HEK293 (cell line): Measurements from ENCODE around the gene ZNF221.

Experiments used
- CTCF ChIA-PET: fragments of 350-600 bp; formaldehyde crosslinking; extraction: SDS; loops from one replicate; lab custom pipeline; 2021; ENCODE audit warnings: antibody characterized with exemption; lab: Yijun Ruan, JAX
- POLR2A ChIA-PET: fragments of 300-600 bp; formaldehyde crosslinking; extraction: SDS; loops from one replicate; lab custom pipeline; 2020; ENCODE audit warnings: antibody characterized with exemption, inconsistent platforms; lab: Yijun Ruan, JAX
- H3K27ac ChIP-seq: fragments of 200-500 bp; sonication (Bioruptor generic); 2 replicates; pipeline ENCODE4 v1.5.1; 2014; ENCODE audit warnings: low read depth, low read length, control low read depth, inconsistent platforms; ENCODE audit errors: extremely low read depth
- H3K36me3 ChIP-seq, 2 experiments: fragments of 200-500 bp in 1 of 2; sonication (Bioruptor generic) in 1 of 2; 1 replicate in 1 of 2; 2 replicates in 1 of 2; pipeline ENCODE4 v1.5.1; 2014 to 2017; ENCODE audit warnings: inconsistent platforms in 2 of 2, low read length in 2 of 2; ENCODE audit not compliant: control insufficient read depth in 2 of 2, insufficient read depth in 1 of 2
- H3K4me1 ChIP-seq: fragments of 200-500 bp; sonication (Bioruptor generic); 2 replicates; pipeline ENCODE4 v1.5.1; 2014; ENCODE audit warnings: mild to moderate bottlenecking, low read length, inconsistent platforms; ENCODE audit not compliant: control insufficient read depth, insufficient read depth
- H3K4me3 ChIP-seq: 2 replicates; pipeline ENCODE4 v1.5.1; 2011; ENCODE audit warnings: low read depth, mild to moderate bottlenecking, control low read depth, low read length, moderate library complexity
- H3K9me3 ChIP-seq: fragments of 200-500 bp; sonication (Bioruptor generic); 2 replicates; pipeline ENCODE4 v1.5.1; 2014; ENCODE audit warnings: low read depth, low read length, inconsistent platforms; ENCODE audit not compliant: control insufficient read depth, insufficient read depth
- ATF2 ChIP-seq: fragments of 450-650 bp; formaldehyde crosslinking; IDR thresholded peaks from 2 replicates; pipeline ENCODE4 v1.5.1; 2016; ENCODE audit warnings: missing biosample characterization, missing genetic modification characterization, low read depth
- GLI4 ChIP-seq: fragments of 450-650 bp; formaldehyde crosslinking; IDR thresholded peaks from 2 replicates; pipeline ENCODE4 v1.5.1; 2016; ENCODE audit warnings: missing biosample characterization, missing genetic modification characterization
- IKZF3 ChIP-seq: fragments of 450-650 bp; IDR thresholded peaks from 2 replicates; pipeline ENCODE4 v1.5.0; 2018; ENCODE audit warnings: missing biosample characterization, mild to moderate bottlenecking, missing genetic modification characterization, moderate library complexity
- INSM2 ChIP-seq: fragments of 450-650 bp; formaldehyde crosslinking; IDR thresholded peaks from 2 replicates; pipeline ENCODE4 v1.5.1; 2016; ENCODE audit warnings: missing biosample characterization, missing genetic modification characterization
- RBAK ChIP-seq: fragments of 450-650 bp; formaldehyde crosslinking; IDR thresholded peaks from 2 replicates; pipeline ENCODE4 v1.5.1; 2016; ENCODE audit warnings: missing biosample characterization, missing genetic modification characterization
- SCRT1 ChIP-seq: fragments of 450-650 bp; formaldehyde crosslinking; IDR thresholded peaks from 2 replicates; pipeline ENCODE4 v1.5.1; 2016; ENCODE audit warnings: missing biosample characterization, missing genetic modification characterization, borderline replicate concordance
- ZNF10 ChIP-seq: fragments of 450-650 bp; formaldehyde crosslinking; IDR thresholded peaks from 2 replicates; pipeline ENCODE4 v1.5.1; 2017; ENCODE audit warnings: missing biosample characterization, missing genetic modification characterization
- ZNF121 ChIP-seq: fragments of 450-650 bp; formaldehyde crosslinking; IDR thresholded peaks from 2 replicates; pipeline ENCODE4 v1.5.1; 2016; ENCODE audit warnings: missing biosample characterization, missing genetic modification characterization
- ZNF132 ChIP-seq: fragments of 450-650 bp; formaldehyde crosslinking; IDR thresholded peaks from 2 replicates; pipeline ENCODE4 v1.5.1; 2017; ENCODE audit warnings: missing biosample characterization, missing genetic modification characterization, borderline replicate concordance
- ZNF157 ChIP-seq: fragments of 450-650 bp; formaldehyde crosslinking; IDR thresholded peaks from 2 replicates; pipeline ENCODE4 v1.5.1; 2016; ENCODE audit warnings: missing biosample characterization, missing genetic modification characterization
- ZNF16 ChIP-seq: fragments of 450-650 bp; formaldehyde crosslinking; IDR thresholded peaks from 2 replicates; pipeline ENCODE4 v1.5.1; 2016; ENCODE audit warnings: low read depth, missing biosample characterization, missing genetic modification characterization
- ZNF175 ChIP-seq: fragments of 450-650 bp; formaldehyde crosslinking; IDR thresholded peaks from 2 replicates; pipeline ENCODE4 v1.5.1; 2016; ENCODE audit warnings: missing biosample characterization, missing genetic modification characterization
- ZNF202 ChIP-seq: fragments of 450-650 bp; formaldehyde crosslinking; IDR thresholded peaks from 2 replicates; pipeline ENCODE4 v1.5.1; 2016; ENCODE audit warnings: missing biosample characterization, missing genetic modification characterization, borderline replicate concordance
- ZNF221 ChIP-seq: fragments of 450-650 bp; formaldehyde crosslinking; IDR thresholded peaks from 2 replicates; pipeline ENCODE4 v1.5.1; 2017; ENCODE audit warnings: missing biosample characterization, missing genetic modification characterization, borderline replicate concordance
- ZNF280D ChIP-seq: fragments of 450-650 bp; formaldehyde crosslinking; IDR thresholded peaks from 2 replicates; pipeline ENCODE4 v1.5.1; 2016; ENCODE audit warnings: missing biosample characterization, missing genetic modification characterization
- ZNF366 ChIP-seq: fragments of 450-650 bp; formaldehyde crosslinking; conservative IDR thresholded peaks from 2 replicates; pipeline ENCODE4 v1.5.1; 2016; ENCODE audit warnings: missing biosample characterization, missing genetic modification characterization
- ZNF433 ChIP-seq: fragments of 450-650 bp; formaldehyde crosslinking; IDR thresholded peaks from 2 replicates; pipeline ENCODE4 v1.5.1; 2016; ENCODE audit warnings: missing biosample characterization, missing genetic modification characterization, low read depth
- ZNF449 ChIP-seq: fragments of 450-650 bp; formaldehyde crosslinking; IDR thresholded peaks from 2 replicates; pipeline ENCODE4 v1.5.1; 2017; ENCODE audit warnings: missing biosample characterization, mild to moderate bottlenecking, missing genetic modification characterization, moderate library complexity
- ZNF664 ChIP-seq: fragments of 450-650 bp; formaldehyde crosslinking; IDR thresholded peaks from 2 replicates; pipeline ENCODE4 v1.5.1; 2016; ENCODE audit warnings: missing biosample characterization, missing genetic modification characterization
- ZNF704 ChIP-seq: fragments of 450-650 bp; formaldehyde crosslinking; IDR thresholded peaks from 2 replicates; pipeline ENCODE4 v1.5.1; 2016; ENCODE audit warnings: missing biosample characterization, missing genetic modification characterization
- ZXDB ChIP-seq: fragments of 450-650 bp; formaldehyde crosslinking; IDR thresholded peaks from 2 replicates; pipeline ENCODE4 v1.5.1; 2016; ENCODE audit warnings: missing biosample characterization, missing genetic modification characterization

ZNF221 gene

GRCh38 chr19:43923875-43924274 is 27.2 kb upstream of the ZNF221 start (continued):
- TF ChIP-seq ZNF704 (no peak), ZNF366 (tag by site-specific recombination) (no peak), ZNF157 (tag by site-specific recombination) (no peak), SCRT1 (tag by site-specific recombination) (no peak)

GRCh38 chr19:43928820-43929219 is 22.2 kb upstream of the ZNF221 start:
- Histone ChIP-seq H3K4me3 (no peak overlapping the region), H3K9me3 (peaks cover 10% of the 10 kb centered on the region), H3K36me3 (peaks cover 94 to 100% of the 10 kb centered on the region in 2 experiments), H3K27ac (no peak overlapping the region), H3K4me1 (peaks cover 6% of the 10 kb centered on the region)
- ChIA-PET CTCF (interaction anchor here (0.7 kb wide), 1 partner anchor 12 kb away, joined by 3 read pairs; no protein-coding TSS in a partner anchor), POLR2A (no interaction called here)
- TF ChIP-seq ZXDB (no peak), ZNF280D (tag by site-specific recombination) (0 out of 2 replicates have a peak, but pooled peaks have one; percentile 47), ZNF664 (tag by site-specific recombination) (0 out of 2 replicates have a peak, but pooled peaks have one; percentile 14), ZNF121 (tag by site-specific recombination) (no peak), ATF2 (no peak)

- Histone ChIP-seq H3K27ac (peak overlapping the region; percentile 78), H3K9me3 (peaks cover 5% of the 10 kb centered on the region), H3K4me3 (peak overlapping the region; percentile 74), H3K36me3 (peaks cover 44 to 46% of the 10 kb centered on the region in 2 experiments), H3K4me1 (peaks cover 18% of the 10 kb centered on the region)
- POLR2A ChIA-PET: interaction anchor here (0.6 to 2.3 kb wide), 31 partner anchors 9 to 956 kb away, joined by 3 to 114 read pairs (median 6); partner anchors contain the start of genes TOMM40, ZNF221, ZNF222 and ZNF223
- CTCF ChIA-PET: interaction anchor here (0.8 to 2.7 kb wide), 5 partner anchors 15 to 279 kb away, joined by 3 to 19 read pairs (median 3); partner anchors contain the start of gene ZNF221
- TF ChIP-seq IKZF3 (tag by site-specific recombination): peak; percentile 44; the same call in 1 of the 2 replicates
- no peak for TF ChIP-seq INSM2 (tag by site-specific recombination)
- TF ChIP-seq SCRT1 (tag by site-specific recombination): peak; percentile 94
- no peak for TF ChIP-seq RBAK (tag by site-specific recombination)
- no peak for TF ChIP-seq ZNF202 (tag by site-specific recombination)
- no peak for TF ChIP-seq ZNF449
- 0 out of 2 replicates have a peak, but pooled peaks have one; percentile 2 for TF ChIP-seq ZNF433 (tag by site-specific recombination)
- TF ChIP-seq ZNF10 (tag by site-specific recombination): no peak
- TF ChIP-seq ZNF132: 0 out of 2 replicates have a peak, but pooled peaks have one; percentile 7
- TF ChIP-seq ZNF175 (tag by site-specific recombination): no peak
- TF ChIP-seq ZNF221: no peak
- TF ChIP-seq ZNF16 (tag by site-specific recombination): no peak
- TF ChIP-seq GLI4 (tag by site-specific recombination): no peak
Observed at GRCh38 chr19:43934055-43934984, 16.7 kb upstream of the ZNF221 start.
